ENCODE data around the gene PTPDC1. TPM values are rescaled to one million over a fixed set of nuclear protein-coding genes. Genes with fewer than 3 reads are reported as not detected.
A peak's percentile ranks its signal among the peaks of the same experiment; 100 is the strongest.
"Not testable (repeated sequence)": the region's sequence is repeated elsewhere in the genome, so short reads cannot be mapped to it uniquely, and the experiment has no call there.

The PTPDC1 gene
- total RNA-seq, 1 experiment from 2014 or later, result 3.9 TPM

DNA sequence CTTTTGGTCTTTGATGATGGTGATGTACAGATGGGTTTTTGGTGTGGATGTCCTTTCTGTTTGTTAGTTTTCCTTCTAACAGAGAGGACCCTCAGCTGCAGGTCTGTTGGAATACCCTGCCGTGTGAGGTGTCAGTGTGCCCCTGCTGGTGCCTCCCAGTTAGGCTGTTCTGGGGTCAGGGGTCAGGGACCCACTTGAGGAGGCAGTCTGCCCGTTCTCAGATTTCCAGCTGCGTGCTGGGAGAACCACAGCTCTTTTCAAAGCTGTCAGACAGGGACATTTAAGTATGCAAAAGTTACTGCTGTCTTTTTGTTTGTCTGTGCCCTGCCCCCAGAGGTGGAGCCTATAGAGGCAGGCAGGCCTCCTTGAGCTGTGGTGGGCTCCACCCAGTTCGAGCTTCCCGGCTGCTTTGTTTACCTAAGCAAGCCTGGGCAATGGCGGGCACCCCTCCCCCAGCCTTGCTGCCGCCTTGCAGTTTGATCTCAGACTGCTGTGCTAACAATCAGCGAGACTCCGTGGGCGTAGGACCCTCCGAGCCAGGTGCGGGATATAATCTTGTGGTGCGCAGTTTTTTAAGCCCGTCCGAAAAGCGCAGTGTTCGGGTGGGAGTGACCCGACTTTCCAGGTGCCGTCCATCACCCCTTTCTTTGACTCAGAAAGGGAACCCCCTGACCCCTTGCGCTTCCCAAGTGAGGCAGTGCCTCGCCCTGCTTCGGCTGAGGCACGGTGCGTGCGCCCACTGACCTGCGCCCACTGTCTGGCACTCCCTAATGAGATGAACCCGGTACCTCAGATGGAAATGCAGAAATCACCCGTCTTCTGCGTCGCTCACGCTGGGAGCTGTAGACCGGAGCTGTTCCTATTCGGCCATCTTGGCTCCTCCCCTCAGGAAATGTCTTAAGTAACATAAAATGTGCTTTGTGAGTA is 10.2 kb downstream of the PTPDC1 start:
- not testable (repeated sequence) for DNase-seq (ENCODE audit: low read depth)

GRCh38 chr9:94096819-94097577 is 12.7 kb downstream of the PTPDC1 start:
- DNase-seq (ENCODE audit: low read depth), result peak; percentile 81

DNA sequence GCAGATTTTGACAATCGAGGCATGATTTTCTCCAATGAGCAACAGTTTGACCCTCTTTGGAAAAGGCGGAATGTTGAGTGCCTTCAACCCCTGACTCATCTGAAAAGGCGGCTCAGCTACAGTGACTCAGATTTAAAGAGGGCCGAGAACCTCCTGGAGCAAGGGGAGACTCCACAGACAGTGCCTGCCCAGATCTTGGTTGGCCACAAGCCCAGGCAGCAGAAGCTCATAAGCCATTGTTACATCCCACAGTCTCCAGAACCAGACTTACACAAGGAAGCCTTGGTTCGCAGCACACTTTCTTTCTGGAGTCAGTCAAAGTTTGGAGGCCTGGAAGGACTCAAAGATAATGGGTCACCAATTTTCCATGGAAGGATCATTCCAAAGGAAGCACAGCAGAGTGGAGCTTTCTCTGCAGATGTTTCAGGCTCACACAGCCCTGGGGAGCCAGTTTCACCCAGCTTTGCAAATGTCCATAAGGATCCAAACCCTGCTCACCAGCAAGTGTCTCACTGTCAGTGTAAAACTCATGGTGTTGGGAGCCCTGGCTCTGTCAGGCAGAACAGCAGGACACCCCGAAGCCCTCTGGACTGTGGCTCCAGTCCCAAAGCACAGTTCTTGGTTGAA is 13.6 kb downstream of the PTPDC1 start:
- DNase-seq (ENCODE audit: low read depth), result peak; percentile 95

DNA sequence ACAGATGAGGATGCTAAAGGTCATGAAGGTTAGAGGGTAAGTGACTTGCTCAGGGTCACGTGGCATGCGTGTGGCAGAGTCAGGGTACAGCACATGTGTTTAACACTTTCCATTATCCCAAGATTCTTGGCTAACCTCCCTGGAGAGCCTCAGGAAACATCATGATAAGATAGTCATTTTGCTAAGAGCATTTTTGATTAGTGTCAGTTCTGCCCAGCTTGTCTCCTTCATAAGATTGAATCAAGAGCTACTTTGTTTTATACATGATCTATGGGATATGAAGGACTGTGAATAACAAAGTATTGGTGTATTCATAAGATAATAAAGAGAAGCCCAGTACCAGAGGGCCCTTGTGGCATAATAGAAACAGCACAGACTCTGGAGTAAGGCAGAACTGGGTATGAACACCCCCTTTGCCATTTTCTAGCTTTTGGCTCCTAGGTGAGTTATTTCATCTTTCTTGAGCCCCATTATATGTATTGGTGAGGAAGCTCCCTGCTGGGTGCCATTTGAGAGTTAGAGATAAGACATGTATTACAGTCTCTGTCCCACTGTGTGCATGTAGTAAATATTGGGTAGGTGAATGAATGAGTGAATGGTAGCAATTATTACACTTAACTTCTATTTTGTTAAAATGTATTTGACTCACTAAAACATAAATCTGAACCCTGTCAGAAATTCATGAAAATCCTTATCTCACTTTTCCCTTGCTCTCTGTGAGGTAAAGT is 16.1 kb downstream of the PTPDC1 start:
- DNase-seq (ENCODE audit: low read depth), result no peak

- no peak for DNase-seq (ENCODE audit: low read depth)
Observed at GRCh38 chr9:94101162-94101853, 17.0 kb downstream of the PTPDC1 start.

GRCh38 chr9:94108584-94108983 is 24.3 kb downstream of the PTPDC1 start:
- DNase-seq (ENCODE audit: low read depth), result peak; percentile 36

GRCh38 chr9:94110821-94111252 is 26.6 kb downstream of the PTPDC1 start:
- no peak for DNase-seq (ENCODE audit: low read depth)

GRCh38 chr9:94111446-94111845 is 27.2 kb downstream of the PTPDC1 start:
- no peak for DNase-seq (ENCODE audit: low read depth)

DNA sequence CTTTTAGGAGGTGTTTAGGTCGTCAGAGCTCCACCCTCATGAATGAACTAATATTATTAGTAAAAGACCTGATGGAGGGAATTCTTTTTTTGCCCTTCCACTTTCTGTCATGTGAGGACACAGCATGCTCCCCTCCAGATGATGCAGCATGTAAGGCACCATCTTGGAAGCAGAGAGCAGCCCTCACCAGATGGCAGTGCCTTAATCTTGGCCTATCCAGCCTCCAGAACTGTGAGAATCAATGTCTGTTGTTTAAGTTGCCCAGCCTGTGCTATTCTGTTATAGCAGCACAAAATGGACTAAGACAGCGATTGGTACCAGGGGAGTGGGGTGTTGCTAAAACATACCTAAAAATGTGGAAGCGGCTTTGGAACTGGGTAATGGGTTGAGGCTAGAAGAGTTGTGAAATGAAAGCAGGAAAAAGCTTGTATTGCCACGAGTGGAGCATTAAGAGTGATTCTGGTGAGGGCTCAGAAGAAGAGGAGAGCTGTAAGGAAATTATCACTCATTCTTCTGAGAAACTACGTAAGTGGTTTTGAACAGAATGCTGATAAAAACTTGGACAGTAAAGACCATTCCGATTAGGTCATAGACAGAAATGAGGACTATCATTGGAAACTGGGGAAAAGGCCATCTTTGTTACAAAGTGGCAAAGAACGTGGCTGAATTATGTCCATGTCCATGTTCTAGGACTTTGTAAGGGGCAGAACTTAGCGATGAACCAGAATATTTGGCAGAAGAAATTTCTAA is 28.6 kb downstream of the PTPDC1 start:
- no peak for DNase-seq (ENCODE audit: low read depth)

DNA sequence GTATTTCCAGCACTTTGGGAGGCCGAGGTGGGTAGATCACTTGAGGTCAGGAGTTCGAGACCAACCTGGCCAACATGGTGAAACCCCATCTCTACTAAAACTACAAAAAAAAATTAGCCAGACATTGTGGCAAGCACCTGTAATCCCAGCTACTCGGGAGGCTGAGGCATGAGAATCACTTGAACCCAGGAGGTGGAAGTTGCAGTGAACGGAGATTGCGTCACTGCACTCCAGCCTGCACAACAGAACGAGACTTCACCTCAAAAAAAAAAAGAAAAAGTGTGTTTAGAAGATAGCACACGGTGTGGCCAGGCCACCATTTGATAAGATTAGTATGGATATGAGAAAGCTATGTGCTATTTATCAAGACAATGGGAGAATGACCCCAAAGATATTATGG is 35.8 kb downstream of the PTPDC1 start:
- not testable (repeated sequence) for DNase-seq (ENCODE audit: low read depth)

DNA sequence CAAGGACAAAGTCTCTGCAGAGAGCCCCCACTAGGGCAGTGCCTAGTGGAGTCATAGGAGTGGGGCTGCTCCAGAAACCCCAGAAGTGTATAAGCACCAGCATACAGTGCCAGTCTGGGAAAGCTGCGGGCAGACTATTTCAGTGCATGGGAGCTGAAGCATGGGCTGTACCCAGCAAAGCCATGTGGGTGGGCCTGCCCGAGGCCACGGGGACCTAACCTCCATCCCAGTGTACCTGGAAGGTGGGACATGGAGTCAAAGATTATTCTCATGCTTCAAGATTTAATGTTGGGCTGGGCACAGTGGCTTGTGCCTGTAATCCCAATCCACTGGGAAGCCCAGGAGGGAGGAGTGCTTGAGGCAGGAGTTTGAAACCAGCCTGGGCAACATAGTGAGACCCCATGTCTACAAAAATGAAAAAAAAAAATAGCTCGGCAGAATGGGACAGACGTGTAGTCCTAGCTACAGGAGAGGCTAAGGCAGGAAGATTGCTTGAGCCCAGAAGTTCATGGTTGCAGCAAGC is 36.7 kb downstream of the PTPDC1 start:
- no peak for DNase-seq (ENCODE audit: low read depth)

DNA sequence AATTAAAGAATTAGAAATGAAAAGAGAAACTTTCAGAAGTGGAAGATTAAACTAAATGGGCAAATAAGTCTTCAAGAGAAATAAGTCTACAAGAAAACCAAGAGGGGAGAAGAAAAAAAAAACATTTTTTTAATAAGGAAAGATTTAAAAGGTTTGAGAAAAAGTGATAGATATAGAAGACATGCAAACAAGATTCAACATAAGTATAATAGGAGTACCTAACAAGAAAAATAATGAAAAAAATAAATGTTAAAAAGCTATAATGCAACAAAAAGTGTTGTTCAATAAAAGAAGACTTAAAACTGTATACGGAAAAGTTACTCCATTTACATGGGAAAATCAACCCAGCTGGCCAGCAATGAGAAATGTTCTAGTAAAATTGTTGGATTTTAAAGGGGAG is 42.6 kb downstream of the PTPDC1 start:
- DNase-seq (ENCODE audit: low read depth), result no peak

DNA sequence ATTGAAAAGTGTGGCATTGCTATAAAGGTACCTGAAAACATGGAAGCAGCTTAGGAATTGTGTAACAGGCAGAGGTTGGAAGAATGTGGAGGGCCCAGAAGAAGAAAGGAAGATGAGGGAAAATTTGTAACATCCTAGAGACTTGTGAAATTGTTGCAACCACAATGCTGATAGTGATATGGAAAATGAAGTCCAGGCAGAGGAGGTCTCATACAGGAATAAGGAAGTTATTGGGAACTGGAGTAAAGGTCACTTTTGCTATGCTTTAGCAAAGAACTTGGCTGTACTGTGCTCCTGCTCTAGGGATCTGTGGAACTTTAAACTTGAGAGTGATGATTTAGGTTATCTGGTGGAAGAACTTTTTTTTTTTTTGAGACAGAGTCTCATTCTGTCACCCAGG is 43.5 kb downstream of the PTPDC1 start:
- no peak for DNase-seq (ENCODE audit: low read depth)

- no peak for DNase-seq (ENCODE audit: low read depth)
Observed at GRCh38 chr9:94128580-94128979, 44.3 kb downstream of the PTPDC1 start.

DNA sequence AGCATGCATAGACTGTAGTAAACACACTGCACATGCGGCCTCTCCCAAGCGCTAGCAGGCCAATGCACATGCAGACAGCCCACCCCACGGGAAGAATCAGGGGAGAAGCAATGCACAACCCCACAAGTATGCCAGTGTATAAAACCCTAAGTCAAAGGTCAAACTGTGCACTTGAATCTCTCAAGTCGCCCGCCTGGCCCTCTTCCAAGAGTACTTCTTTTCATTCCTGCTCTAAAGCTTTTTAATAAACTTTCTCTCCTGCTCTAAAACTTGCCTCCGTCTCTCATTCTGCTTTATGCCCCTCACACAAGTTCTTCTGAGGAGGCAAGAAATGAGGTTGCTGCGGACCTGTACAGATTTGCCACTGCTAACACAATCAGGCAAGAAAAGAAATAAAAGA is 50.4 kb downstream of the PTPDC1 start:
- DNase-seq (ENCODE audit: low read depth), result no peak

GRCh38 chr9:94135222-94135621 is 51.0 kb downstream of the PTPDC1 start:
- peak; percentile 6 for DNase-seq (ENCODE audit: low read depth)

GRCh38 chr9:94139672-94140417 is 55.6 kb downstream of the PTPDC1 start:
- peak; percentile 98 for DNase-seq (ENCODE audit: low read depth)

DNA sequence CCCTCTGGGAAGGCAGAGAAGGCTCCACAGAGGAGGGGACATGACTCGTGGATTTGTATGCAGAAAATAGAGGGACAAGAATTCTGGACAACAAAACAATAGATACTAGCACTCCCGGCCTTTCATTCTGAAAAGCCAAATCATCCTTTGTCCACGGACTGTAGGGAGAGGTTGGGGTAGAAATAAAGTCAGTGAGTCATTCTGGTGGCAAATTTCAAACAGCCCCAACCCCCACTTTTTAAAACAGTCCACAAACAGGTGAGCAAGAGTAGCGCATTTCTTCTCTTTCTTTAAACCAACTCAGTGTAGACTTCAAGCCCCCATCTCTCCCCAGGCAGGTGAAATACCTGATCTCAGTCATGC is 56.1 kb downstream of the PTPDC1 start:
- no peak for DNase-seq (ENCODE audit: low read depth)

Measured in M059J (cell line).